SIG-M5 treated with dmso at 0.1 percent for 504 hours (cell line): ENCODE measurements around the gene HTR3D.
"Not testable (repeated sequence)": the region's sequence is repeated elsewhere in the genome, so short reads cannot be mapped to it uniquely, and the experiment has no call there.

Source experiments
- DNase-seq: peaks from one replicate; lab custom pipeline; 2025; ENCODE audit not compliant: unreplicated experiment; lab: John Stamatoyannopoulos, UW

The HTR3D gene

GRCh38 chr3:184067573-184068055 is 36.1 kb downstream of the HTR3D start:
- DNase-seq: no peak

- no peak for DNase-seq
These were observed 36.8 kb downstream of the HTR3D start for GRCh38 chr3:184068344-184068743.

GRCh38 chr3:184071142-184071541 is 39.6 kb downstream of the HTR3D start:
- not testable (repeated sequence) for DNase-seq

GRCh38 chr3:184073621-184074020 is 42.1 kb downstream of the HTR3D start:
- DNase-seq: no peak

- no peak for DNase-seq
These were observed 44.4 kb downstream of the HTR3D start for GRCh38 chr3:184075901-184076300.

GRCh38 chr3:184077881-184078280 is 46.3 kb downstream of the HTR3D start:
- no peak for DNase-seq

- no peak for DNase-seq
These were observed 47.3 kb downstream of the HTR3D start for GRCh38 chr3:184078851-184079250.

GRCh38 chr3:184081116-184081830 is 49.7 kb downstream of the HTR3D start:
- no peak for DNase-seq

GRCh38 chr3:184082034-184082433 is 50.5 kb downstream of the HTR3D start:
- no peak for DNase-seq

GRCh38 chr3:184082465-184082864 is 50.9 kb downstream of the HTR3D start:
- DNase-seq: no peak

GRCh38 chr3:184085389-184085852 is 53.9 kb downstream of the HTR3D start:
- DNase-seq: peak; percentile 57
